Stimulated activated CD8-positive, alpha-beta memory T cell treated with anti-CD3 and anti-CD28 coated beads, Interleukin-2, amount 100 ng/mL, for 48 hours (primary cell): ENCODE results near the gene TTC9.

Experiments used
- DNase-seq, 2 donors: peaks; one replicate each; pipeline ENCODE4 v3.0.0-alpha.2; 2020; ENCODE audit warnings: low read depth in 2 of 2

The TTC9 gene

GRCh38 chr14:70645892-70646291 lies 4.2 kb downstream of the TTC9 start:
- DNase-seq, result no peak

- DNase-seq, result no peak
Measured at GRCh38 chr14:70646705-70647104, 5.0 kb downstream of the TTC9 start.

- DNase-seq, result no peak
Measured at GRCh38 chr14:70648346-70648745, 6.6 kb downstream of the TTC9 start.

- DNase-seq, result no peak
Measured at GRCh38 chr14:70649803-70650202, 8.1 kb downstream of the TTC9 start.

- DNase-seq, result no peak
Measured at GRCh38 chr14:70651522-70651921, 9.8 kb downstream of the TTC9 start.

GRCh38 chr14:70652871-70653270 lies 11.2 kb downstream of the TTC9 start:
- DNase-seq, result no peak

GRCh38 chr14:70653662-70654061 lies 11.9 kb downstream of the TTC9 start:
- DNase-seq, result no peak

- no peak for DNase-seq
Measured at GRCh38 chr14:70654632-70655031, 12.9 kb downstream of the TTC9 start.

- peak in 1 of 2 donors; percentile 53 for DNase-seq
Measured at GRCh38 chr14:70655110-70655826, 13.6 kb downstream of the TTC9 start.

GRCh38 chr14:70658899-70659298 lies 17.2 kb downstream of the TTC9 start:
- DNase-seq, result no peak

- DNase-seq, result no peak
Measured at GRCh38 chr14:70660967-70661893, 19.5 kb downstream of the TTC9 start.

- no peak for DNase-seq
Measured at GRCh38 chr14:70662080-70662479, 20.4 kb downstream of the TTC9 start.

GRCh38 chr14:70662816-70663215 lies 21.1 kb downstream of the TTC9 start:
- DNase-seq, result no peak

GRCh38 chr14:70663707-70664179 lies 22.0 kb downstream of the TTC9 start:
- DNase-seq, result no peak

- no peak for DNase-seq
Measured at GRCh38 chr14:70664698-70665447, 23.2 kb downstream of the TTC9 start.

- no peak for DNase-seq
Measured at GRCh38 chr14:70665448-70666360, 24.0 kb downstream of the TTC9 start.

- DNase-seq, result no peak
Measured at GRCh38 chr14:70666361-70666686, 24.6 kb downstream of the TTC9 start.

- DNase-seq, result no peak
Measured at GRCh38 chr14:70670992-70671651, 29.4 kb downstream of the TTC9 start.

GRCh38 chr14:70671652-70672644 lies 30.2 kb downstream of the TTC9 start:
- no peak for DNase-seq
